Liver (tissue), 3 donors: Measurements from ENCODE around the gene CAPN7.

Experiments used
- CTCF ChIP-seq: fragments of 150-350 bp; IDR thresholded peaks from 2 replicates; pipeline ENCODE4 v1.5.1; 2017; ENCODE audit warnings: improper control_type of control experiment, low read depth, low read length; ENCODE audit not compliant: missing input control
- EGR1 ChIP-seq, 2 donors: IDR thresholded peaks; 2 replicates each; pipeline ENCODE4 v1.6.1; 2016 to 2018; ENCODE audit warnings: antibody characterized with exemption in 2 of 2, low read depth in 2 of 2
- FOXA1 ChIP-seq: IDR thresholded peaks from 2 replicates; pipeline ENCODE4 v1.6.1; 2016; ENCODE audit warnings: antibody characterized with exemption
- GABPA ChIP-seq, 2 donors: IDR thresholded peaks in 1 of 2; conservative IDR thresholded peaks in 1 of 2; 2 replicates each; pipeline ENCODE4 v1.6.1; 2016; ENCODE audit warnings: antibody characterized with exemption in 2 of 2, mild to moderate bottlenecking in 1 of 2, moderate library complexity in 1 of 2
- HNF4A ChIP-seq, 2 donors: conservative IDR thresholded peaks; 2 replicates each; pipeline ENCODE4 v1.6.1; 2016; ENCODE audit warnings: antibody characterized with exemption in 2 of 2, mild to moderate bottlenecking in 2 of 2
- HNF4G ChIP-seq: IDR thresholded peaks from 2 replicates; pipeline ENCODE4 v1.6.1; 2016; ENCODE audit warnings: antibody characterized with exemption
- MAX ChIP-seq: IDR thresholded peaks from 2 replicates; pipeline ENCODE4 v1.6.1; 2016; ENCODE audit warnings: antibody characterized with exemption
- NR2F2 ChIP-seq: IDR thresholded peaks from 2 replicates; pipeline ENCODE4 v1.6.1; 2016; ENCODE audit warnings: antibody characterized with exemption
- REST ChIP-seq: IDR thresholded peaks from 2 replicates; pipeline ENCODE4 v1.6.1; 2016; ENCODE audit warnings: antibody characterized with exemption, mild to moderate bottlenecking
- YY1 ChIP-seq: IDR thresholded peaks from 2 replicates; pipeline ENCODE4 v1.6.1; 2016; ENCODE audit warnings: antibody characterized with exemption, mild to moderate bottlenecking
- ZBTB33 ChIP-seq: IDR thresholded peaks from 2 replicates; pipeline ENCODE4 v1.6.1; 2016; ENCODE audit warnings: antibody characterized with exemption
- donor health status: healthy.
- donor health status: healthy.

GRCh38 chr3:15268033-15268631 is 62.1 kb downstream of the CAPN7 start:
- TF ChIP-seq CTCF = peak; percentile 96
- no peak for TF ChIP-seq MAX
- TF ChIP-seq FOXA1 = no peak
- no peak for TF ChIP-seq ZBTB33
- no peak for TF ChIP-seq YY1
- TF ChIP-seq EGR1 (IDR thresholded peaks at IDR 0.05; ENCODE audit: low read depth in 2 of 2) = no peak
- TF ChIP-seq REST = no peak
- TF ChIP-seq HNF4G = no peak
- peak; percentile 42 for TF ChIP-seq NR2F2
- peak in 1 of 2 donors; percentile 23 for TF ChIP-seq HNF4A (conservative IDR thresholded peaks at IDR 0.05)
- TF ChIP-seq GABPA (IDR thresholded peaks at IDR 0.05 in 1 of 2, conservative IDR thresholded peaks at IDR 0.05 in 1 of 2) = no peak
